Activated T-helper 1 cell treated with Interleukin-2 at 50 U/mL for 16 hours (primary cell): ENCODE data around the gene NUTF2.

Experiments
- DNase-seq: peaks from one replicate; pipeline ENCODE4 v3.0.0-alpha.2; 2020; ENCODE audit warnings: low read depth

NUTF2 gene

DNA sequence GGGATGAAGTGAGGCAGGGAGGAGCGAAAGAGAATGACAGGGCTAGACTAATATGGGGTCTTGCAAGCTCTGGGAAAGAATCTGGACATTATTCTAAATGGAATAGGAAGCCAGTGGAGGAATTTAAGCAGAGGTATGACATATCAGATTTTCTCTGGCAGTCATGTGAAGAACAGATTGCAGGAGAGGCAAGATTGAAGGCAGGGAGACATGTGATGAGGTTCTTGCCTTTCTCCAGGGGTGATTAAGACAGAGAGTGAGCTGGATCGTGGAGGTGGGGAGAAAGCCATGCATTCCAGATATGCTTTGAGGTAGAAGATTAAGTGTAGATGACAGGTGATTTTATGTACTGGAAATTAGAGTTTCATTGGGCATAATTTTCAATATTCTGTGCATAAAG lies 8.9 kb upstream of the NUTF2 start:
- DNase-seq: no peak

DNA sequence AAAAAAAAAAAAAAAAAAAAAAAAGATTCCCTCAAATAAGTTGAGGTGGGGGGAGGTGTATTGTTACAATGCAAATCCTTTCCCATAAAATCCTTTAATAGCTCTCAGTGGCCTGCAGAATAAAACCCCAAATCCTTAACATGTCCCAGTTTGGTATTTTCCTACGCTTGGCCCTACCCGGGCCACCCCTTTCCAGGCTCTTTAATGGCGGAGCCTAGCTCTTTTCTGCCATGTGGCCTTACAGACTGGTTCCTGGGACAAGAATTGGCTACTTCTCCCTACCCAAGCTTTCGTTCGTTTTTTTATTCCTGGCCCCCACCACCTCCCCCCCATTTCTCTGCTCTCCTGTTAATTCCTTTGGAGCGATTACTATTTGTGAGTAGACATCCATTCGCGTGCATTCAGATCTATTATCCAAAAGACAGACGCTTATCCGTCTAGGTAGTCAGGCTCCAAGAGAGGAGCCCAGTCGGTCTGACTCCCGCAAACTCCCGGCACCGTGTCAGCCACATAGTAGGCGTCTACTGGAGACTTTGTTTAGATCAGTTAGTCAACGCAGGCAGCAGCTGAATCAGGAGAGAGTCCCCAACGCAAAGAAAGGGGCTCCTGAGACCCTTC lies 5.4 kb upstream of the NUTF2 start:
- no peak for DNase-seq

DNA sequence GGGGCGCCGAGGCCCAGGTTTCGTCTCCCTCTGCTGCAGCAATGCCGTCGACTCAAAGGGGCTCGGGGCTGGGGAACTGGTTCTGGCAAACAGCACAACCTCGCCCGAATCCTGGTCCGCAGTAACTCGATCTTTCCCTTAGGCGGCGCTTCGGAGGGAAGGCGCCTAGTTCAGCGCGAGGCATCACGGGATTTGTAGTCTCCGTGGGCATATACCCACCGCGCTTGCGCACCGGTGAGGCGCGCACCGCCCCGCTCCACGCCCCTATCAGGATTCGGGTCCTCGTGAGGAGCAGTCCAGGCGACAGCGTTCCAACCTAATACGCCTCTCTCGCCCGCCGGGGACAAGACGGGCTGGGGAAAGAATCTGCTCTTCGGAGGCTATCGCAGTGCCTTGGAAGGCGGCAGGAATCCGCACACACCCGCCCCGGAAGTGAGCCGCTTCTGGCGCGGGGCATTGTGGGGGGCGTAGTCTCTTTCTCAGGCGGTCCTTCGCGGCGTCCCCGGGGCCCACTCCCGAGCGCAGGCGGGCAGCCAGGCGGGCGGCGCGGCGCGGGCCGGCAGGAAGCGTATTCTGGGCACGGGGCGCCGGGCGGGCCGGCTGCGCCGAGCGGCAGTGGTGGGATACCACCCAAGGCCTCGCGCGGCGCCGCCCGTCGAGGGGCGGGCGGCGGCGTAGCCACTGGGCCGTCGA lies 4.8 kb upstream of the NUTF2 start, which contains the start of gene THAP11:
TSS of gene THAP11 (plus strand) at position 505 of the 693 bp plus-strand sequence. CDS start 235 bp downstream, outside the sequence.
- DNase-seq: peak; percentile 88

DNA sequence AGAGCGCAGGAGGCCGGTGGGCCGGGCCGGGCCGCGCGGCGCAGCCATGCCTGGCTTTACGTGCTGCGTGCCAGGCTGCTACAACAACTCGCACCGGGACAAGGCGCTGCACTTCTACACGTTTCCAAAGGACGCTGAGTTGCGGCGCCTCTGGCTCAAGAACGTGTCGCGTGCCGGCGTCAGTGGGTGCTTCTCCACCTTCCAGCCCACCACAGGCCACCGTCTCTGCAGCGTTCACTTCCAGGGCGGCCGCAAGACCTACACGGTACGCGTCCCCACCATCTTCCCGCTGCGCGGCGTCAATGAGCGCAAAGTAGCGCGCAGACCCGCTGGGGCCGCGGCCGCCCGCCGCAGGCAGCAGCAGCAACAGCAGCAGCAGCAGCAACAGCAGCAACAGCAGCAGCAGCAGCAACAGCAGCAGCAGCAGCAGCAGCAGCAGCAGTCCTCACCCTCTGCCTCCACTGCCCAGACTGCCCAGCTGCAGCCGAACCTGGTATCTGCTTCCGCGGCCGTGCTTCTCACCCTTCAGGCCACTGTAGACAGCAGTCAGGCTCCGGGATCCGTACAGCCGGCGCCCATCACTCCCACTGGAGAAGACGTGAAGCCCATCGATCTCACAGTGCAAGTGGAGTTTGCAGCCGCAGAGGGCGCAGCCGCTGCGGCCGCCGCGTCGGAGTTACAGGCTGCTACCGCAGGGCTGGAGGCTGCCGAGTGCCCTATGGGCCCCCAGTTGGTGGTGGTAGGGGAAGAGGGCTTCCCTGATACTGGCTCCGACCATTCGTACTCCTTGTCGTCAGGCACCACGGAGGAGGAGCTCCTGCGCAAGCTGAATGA lies 4.0 kb upstream of the NUTF2 start:
- peak; percentile 48 for DNase-seq

DNA sequence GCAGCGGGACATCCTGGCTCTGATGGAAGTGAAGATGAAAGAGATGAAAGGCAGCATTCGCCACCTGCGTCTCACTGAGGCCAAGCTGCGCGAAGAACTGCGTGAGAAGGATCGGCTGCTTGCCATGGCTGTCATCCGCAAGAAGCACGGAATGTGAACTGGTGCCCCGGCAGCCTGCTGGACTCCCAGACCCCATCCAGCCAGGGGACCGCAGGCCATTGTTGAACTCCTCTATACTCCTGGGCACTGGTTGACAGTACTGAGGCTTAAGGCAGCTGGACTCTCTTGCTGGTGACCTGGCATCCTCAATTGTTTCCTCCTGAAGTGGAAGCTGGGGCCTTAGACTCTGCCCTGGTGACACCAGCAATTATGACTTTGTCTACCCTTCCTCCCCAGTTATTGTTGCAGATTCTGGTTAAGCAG lies 3.4 kb upstream of the NUTF2 start:
- no peak for DNase-seq

DNA sequence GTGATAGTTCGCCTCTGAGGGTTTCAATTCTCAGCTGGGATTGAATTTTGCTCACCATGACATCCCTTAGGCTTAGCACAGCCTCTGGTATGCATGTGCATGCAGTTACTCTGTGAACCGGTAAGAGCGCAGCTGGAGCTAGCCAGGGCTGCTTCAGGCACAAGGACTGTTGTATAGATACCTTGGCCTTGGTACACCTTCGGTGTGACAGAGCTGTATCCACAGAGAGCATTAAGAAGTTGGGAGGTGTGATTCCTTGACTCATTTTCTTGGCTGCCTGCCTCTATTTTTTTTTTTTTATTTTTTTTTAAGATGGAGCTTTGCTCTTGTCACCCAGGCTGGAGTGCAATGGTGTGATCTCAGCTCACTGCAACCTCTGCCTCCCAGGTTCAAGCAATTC lies 2.2 kb upstream of the NUTF2 start:
- no peak for DNase-seq

DNA sequence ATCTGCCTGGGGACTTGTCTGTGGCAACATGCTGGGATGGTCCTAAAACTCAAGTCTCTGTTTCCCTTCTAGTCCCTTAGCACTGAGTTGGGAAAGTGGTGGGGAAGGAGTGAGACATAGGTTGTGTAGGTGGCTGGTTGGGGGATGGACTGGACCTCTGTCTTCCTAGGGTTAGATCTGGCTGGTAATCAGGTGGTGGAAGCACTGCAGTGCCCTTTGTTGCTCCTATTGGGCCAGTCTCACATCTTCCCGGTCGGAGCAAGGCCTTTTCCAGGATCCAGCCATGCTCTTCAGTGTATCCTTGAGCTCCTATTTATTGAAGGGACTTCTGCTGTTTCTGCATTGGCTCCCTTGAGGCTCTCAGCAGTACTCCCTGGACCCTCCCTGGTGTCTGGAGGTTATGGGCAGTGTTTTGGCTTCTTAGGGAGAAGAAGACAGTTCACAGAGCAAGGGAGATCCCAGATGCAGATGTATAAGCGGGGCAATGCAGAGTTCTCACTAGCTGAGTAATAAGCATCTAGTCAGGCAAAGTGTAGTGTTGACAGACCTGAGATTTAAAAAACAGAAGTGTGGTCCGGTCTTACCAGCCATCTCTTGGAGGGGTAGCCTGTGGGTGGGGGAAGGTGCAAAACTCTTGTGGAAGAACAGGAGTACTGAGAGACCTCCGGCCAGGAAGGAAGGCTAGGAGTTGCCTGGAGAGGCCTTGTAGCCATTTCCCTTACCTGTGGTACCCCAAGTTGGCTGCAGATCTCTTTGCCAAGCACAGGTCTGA lies 1.3 kb upstream of the NUTF2 start:
- no peak for DNase-seq

DNA sequence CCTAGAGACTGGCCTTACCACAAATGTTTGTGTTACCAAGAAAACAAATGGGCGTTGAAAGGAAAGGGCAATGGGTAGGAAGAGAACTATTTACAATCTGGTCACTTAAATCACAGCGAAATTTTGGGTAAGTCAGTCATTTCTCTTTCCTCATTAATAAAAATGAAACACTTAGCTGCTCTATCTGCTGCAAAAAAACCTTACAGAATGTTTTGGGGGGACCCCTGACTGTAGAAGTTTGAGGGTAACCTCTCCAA lies 742 bp upstream of the NUTF2 start:
- DNase-seq: no peak

DNA sequence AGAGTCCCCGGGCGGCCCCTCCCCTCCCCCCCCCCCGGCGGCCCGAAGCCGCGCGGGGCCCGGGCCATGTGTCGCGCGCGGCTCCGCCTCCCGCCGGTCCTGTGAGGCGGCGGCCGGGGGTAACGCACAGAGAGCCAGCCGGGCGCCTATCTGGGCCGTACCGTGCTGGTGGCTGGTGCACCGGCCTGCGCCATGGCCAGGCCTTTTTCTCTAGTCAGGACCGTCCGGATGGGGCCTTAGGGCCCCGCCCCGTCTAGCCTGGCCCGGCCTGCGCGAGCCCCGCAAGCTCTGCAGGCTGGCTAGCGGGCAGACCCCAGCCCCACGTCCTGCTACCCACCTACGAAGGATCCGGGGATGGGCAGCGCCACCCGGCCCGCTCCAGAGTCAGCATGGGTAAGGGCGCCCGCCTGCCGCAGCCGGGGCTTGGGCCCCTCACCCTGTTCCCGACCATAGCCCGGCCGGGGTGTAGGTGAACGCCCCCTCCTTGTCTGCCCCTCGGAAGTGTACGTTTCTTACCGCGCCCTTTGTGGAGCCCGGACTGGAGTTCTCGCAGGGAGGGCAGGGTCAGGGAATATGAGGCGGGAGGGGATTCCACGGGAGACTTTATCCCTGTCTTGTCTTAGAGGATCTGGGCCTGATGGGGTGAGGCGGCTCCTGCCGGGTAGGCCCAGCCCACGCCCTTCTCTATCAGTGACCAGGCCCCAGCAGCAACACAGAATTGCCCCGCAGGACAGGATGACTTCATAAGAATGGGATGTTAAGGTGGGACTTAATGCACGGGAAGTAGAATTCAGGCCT lies 530 bp downstream of the NUTF2 start, which contains the start of gene CENPT:
TSS of gene CENPT (minus strand) at position 630 of the 798 bp plus-strand sequence. CDS start 13,834 bp downstream, outside the sequence.
- DNase-seq: no peak

DNA sequence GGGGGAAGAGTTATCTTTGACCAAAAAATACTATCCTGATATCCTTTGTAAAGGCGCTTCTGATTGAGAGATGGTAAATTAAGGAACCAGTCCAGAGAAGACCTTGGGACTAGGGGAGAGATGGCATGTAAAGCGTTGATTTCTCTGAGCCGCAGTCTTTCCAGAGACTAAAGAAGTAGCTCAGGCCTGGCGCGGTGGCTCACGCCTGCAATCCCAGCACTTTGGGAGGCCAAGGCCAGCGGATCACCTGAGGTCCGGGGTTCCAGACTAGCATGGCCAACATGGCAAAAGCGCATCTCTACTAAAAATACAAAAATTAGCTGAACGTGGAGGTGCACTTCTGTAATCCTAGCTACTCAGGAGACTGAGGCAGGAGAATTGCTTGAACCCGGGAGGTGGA lies 1.4 kb downstream of the NUTF2 start:
- DNase-seq: no peak

DNA sequence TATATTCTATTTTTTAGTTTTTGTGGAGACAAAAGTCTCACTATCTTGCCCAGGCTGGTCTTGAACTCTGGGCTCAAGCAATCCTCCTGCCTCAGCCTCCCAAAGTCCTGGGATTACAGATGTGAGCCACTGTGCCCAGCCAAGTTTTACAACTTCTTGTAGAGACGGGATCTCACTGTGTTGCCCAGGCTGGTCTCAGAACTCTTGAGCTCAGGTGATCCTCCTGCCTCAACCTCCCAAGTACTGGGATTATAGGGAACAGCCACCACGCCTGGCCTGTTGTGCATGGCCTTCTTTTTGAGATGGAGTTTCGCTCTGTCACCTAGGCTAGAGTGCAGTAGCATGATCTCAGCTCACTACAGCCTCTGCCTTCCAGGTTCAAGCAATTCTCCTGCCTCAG lies 6.9 kb downstream of the NUTF2 start:
- no peak for DNase-seq

DNA sequence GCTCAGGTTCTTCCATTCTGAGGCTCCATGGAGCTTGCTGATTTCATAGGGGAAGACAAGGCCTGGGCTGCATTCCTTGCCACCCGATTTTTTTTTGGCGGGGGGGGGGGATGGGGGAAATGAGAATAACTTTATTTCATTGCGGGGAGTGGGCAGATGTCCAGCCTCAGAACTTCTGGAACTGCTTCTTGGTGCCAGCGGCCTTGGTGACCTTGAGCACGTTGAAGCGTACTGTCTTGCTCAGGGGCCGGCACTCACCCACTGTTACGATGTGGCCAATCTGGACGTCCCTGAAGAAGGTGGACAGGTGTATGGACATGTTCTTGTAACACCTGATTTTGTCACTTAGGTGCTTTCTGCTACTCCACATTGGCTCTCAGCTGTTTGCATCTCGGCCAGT lies 9.1 kb downstream of the NUTF2 start:
- DNase-seq: no peak

DNA sequence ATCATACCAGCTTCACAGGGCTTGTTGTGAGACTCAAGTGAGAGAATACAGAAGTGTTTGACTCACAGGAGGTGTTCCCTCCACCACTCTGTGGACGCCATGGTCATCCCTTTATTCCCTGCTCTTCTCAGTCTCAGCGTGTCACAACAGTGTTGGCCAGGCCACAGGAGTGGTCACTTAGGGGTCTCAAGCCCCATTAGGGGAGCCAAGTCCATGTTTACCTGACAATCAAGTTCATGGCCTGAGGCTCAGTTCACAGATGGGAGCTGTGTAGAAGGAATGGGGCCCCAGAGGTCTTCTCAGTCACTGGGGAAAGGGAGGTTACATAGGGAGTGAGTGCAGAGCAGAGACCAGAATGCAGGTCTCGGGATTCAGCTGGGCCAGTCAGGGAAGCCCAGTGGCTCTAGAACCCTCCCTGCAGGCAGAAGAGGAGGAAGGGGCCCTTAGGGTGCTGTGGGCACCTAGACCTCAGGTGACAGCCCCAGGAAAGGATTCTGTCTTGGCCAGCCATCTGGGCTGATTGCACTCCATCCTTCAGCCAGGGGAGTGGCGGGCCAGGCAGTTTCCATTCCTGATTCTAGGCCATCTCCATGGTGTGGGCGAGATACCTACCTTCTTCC lies 10.3 kb downstream of the NUTF2 start:
- DNase-seq: no peak

DNA sequence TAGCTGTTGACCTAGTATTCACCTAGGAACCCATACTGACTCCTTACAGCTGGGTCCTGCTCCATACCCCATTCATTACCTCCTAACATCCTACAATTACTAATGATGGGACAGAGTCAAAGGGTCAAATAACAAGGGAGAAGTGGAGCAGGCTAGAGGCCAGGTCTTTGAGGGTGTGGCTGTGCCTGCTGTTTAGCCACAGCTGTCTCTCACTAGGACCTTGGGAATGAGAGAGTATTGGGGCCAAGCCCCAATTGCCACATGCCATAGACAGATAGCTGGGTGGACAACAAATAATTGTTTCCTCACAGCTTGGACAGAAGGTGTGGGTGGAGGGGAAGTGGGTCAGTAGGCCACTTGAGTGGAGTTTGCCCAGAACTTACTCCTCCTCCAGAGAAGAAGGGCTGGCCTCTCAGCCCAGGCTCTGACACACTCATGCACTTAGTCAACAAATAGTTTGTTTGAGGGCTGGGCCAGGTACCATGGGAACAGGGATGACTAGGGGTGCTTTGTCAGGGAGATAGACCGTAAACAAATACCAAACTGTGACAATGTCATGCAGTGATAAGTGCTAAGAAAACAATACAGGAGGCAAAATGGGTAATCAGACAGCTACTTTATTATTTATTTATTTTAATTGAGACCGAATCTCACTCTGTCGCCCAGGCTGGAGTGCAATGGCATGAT lies 11.0 kb downstream of the NUTF2 start:
- DNase-seq: no peak

DNA sequence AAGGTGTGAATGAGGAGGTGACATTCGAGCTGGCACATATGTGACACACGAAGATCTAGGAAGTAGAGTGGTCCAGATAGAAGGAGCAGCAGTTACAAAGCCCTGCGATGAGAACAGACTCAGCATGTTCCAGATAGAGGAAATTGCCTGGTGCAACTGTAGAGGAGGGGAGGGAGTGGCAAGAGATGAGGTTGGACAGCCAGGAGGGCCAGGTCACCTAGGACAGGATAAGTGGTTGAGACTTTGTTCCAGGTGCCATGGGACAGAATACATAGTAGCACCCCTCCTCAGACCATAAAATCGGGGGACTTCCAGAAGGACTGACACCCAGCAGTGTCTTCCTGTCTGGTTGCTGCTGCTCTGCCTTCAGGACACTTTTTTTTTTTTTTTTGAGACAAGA lies 11.8 kb downstream of the NUTF2 start:
- DNase-seq: no peak

DNA sequence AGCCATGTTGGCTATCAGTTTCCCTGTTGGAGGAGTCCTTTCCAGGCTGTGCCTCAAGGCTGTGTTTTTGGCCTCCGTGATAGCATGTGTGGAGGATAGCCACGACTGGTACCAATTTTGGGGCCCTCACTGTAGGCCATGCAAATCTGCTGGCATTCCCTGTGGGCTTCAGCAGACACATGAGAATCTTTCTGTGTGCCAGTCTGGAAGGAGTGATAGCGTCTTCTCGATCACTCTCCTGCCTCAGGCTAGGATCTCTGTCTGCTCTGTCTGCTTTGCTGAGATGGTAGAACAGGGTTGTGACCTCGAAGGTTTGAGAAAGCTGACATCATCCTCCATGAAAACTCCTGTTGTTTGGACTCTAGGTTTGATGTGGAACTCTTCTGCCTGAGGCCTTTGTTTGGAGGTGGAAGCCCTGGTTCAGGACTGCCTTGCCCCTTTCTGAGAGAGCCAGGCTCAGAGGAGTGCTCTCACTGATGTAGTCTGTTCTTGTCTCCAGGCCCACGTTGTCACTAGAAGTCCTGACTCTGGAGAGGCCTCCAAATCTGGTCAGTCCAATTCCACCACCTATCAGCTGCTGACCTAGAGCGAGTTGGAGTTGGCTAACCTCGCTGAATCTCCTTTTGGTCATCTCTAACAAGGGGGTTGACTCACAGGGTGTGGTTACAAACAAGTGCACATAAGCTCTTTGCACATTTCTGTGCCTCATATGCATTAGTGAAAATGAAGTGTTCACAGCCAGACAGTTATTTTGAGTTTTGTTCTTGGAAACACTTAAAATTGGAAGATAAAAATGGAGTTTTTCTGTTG lies 14.1 kb downstream of the NUTF2 start:
- no peak for DNase-seq

DNA sequence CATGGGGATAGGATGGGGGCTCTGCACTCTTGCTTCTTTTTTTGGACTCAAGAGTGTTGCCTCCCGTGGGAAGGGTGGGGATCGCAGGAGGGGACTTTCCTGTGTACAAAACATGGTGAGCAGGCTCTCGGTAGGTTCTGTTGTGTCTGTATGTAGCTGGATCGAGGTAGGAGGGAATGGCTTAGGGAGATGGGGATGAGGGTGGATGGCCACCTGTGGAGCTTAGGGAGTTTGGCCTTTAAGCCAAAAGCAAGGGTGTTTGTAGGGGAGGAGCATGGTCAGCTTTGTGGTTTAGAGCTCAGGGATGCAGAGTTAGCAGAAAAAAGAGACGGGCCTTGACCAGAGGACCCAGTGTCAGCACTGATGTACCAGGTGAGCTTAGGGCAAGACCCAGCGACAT lies 15.1 kb downstream of the NUTF2 start:
- DNase-seq: no peak

DNA sequence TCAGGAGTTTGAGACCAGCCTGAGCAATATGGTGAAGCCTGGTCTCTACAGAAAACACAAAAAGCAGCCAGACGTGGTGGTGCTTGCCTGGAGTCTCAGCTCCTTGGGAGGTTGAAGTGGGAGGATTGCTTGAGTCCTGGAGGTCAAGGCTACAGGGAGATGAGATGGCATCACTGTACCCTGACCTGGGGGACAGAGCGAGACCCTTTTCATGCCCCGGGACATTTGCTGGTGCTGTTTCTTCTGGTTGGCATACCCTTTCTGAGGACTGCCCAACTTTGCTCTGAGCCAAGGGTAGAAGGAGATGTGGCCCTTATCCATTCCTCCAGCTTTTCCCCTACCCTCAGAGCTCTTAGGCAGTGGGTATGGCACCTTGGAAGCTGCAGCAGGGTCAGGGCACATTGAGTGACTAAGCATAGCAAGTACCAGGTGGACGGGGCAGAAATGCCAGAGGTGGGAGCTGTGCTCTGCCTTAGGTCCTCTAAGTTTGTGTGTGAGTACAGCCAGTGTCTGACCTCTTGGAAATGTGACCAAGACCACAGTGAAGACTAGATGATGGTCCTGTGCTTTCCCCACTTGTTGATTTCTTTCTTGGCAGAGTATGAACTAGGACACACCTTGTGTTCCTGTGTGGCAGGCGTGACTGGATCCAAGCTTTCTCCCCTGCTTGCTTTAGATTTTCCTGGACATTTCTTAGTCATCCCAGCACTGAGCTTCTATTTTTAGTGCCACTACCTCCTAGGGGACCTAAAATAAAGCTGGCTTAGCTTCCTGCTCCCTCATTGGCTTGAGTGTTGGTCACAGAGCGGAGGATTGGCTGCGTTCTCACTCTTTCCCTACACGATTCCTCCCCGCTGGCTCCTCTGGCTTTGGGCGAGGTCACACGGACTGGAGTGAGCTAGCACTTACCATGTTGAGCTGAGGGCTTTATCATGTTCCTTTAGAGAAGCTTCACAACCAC lies 16.2 kb downstream of the NUTF2 start:
- DNase-seq: no peak
